CD4-positive, alpha-beta T cell (primary cell): ENCODE measurements around the gene ELAVL1. TPM values are rescaled to one million over a fixed set of nuclear protein-coding genes. Genes with fewer than 3 reads are reported as not detected.

Experiments used
- ATAC-seq: fragments of 200-7000 bp; cut with Tn5 transposase; one replicate; pipeline ENCODE4 v1.10.0; 2022; ENCODE audit warnings: mild to moderate bottlenecking; ENCODE audit not compliant: poor library complexity
- CTCF ChIA-PET: fragments of 350-600 bp; sonication (Branson Sonifier 250); formaldehyde crosslinking; loops from one replicate; lab custom pipeline; 2021; ENCODE audit warnings: antibody characterized with exemption, inconsistent platforms; lab: Charles Lee
- POLR2A ChIA-PET: fragments of 350-600 bp; sonication (Branson Sonifier 250); formaldehyde crosslinking; loops from one replicate; lab custom pipeline; 2021; ENCODE audit warnings: antibody characterized with exemption, inconsistent platforms; lab: Charles Lee
- DNase-seq, 14 experiments: peaks; one replicate each; pipeline ENCODE4 v3.0.0-alpha.2; 2013 to 2020; ENCODE audit warnings: mixed read lengths in 2 of 14
- H3K27ac ChIP-seq, 2 donors: one replicate each; pipeline versions ENCODE4 v1.5.1 to v1.7.0; 2013; ENCODE audit warnings: low read length in 2 of 2, low read depth in 1 of 2, mild to moderate bottlenecking in 1 of 2
- H3K27me3 ChIP-seq, 2 experiments: 1 replicate in 1 of 2; 2 replicates in 1 of 2; pipeline versions ENCODE4 v1.6.1 to v1.7.0; 2013; ENCODE audit warnings: low read length in 2 of 2, control low read depth in 1 of 2, mild to moderate bottlenecking in 1 of 2, moderate library complexity in 1 of 2; ENCODE audit not compliant: insufficient read depth in 2 of 2, control insufficient read depth in 1 of 2
- H3K36me3 ChIP-seq: one replicate; pipeline ENCODE4 v1.6.1; 2013; ENCODE audit warnings: low read length, control low read depth; ENCODE audit not compliant: insufficient read depth
- H3K4me1 ChIP-seq: one replicate; pipeline ENCODE4 v1.6.1; 2013; ENCODE audit warnings: low read length, control low read depth; ENCODE audit not compliant: insufficient read depth
- H3K4me3 ChIP-seq: one replicate; pipeline ENCODE4 v1.5.1; 2013; ENCODE audit warnings: mild to moderate bottlenecking, low read length, moderate library complexity
- H3K9me3 ChIP-seq, 2 experiments: 1 replicate in 1 of 2; 2 replicates in 1 of 2; pipeline versions ENCODE4 v1.6.1 to v1.7.0; 2013; ENCODE audit warnings: low read length in 2 of 2, mild to moderate bottlenecking in 2 of 2, control low read depth in 1 of 2, moderate library complexity in 1 of 2; ENCODE audit not compliant: control insufficient read depth in 1 of 2, insufficient read depth in 1 of 2
- H3K27ac Mint-ChIP-seq: one replicate; pipeline ENCODE4 v1.8.0; 2020; ENCODE audit warnings: mixed read lengths
- H3K27me3 Mint-ChIP-seq: one replicate; pipeline ENCODE4 v1.8.0; 2021; ENCODE audit warnings: mixed read lengths
- H3K36me3 Mint-ChIP-seq: one replicate; pipeline ENCODE4 v1.8.0; 2021; ENCODE audit warnings: low read depth, mixed read lengths
- H3K4me1 Mint-ChIP-seq: one replicate; pipeline ENCODE4 v1.8.0; 2021; ENCODE audit warnings: low read depth, mixed read lengths
- H3K4me3 Mint-ChIP-seq: one replicate; pipeline ENCODE4 v1.8.0; 2020; ENCODE audit warnings: mild to moderate bottlenecking, mixed read lengths
- H3K9me3 Mint-ChIP-seq: one replicate; pipeline ENCODE4 v1.8.0; 2020; ENCODE audit warnings: mixed read lengths
- intact Hi-C, 2 experiments: fragments of 100-400 bp; cut with DNase I in 1 of 2; cut with micrococcal nuclease in 1 of 2; formaldehyde crosslinking; loops; one replicate each; pipeline versions ENCODE4 v1.15.1 to v1.9.0; 2023 to 2025; cut with DNase I, micrococcal nuclease
- total RNA-seq, 174 experiments: library from RNA in 2 of 174; stranded (reverse) in 2 of 174; gene quantifications; one replicate each; pipeline ENCODE4 v1.2.3 and lab custom pipeline; 2021 to 2026
- TF ChIP-seq, protein P1 (sequence below): fragments of 200-600 bp; IDR thresholded peaks from one replicate; pipeline ENCODE4 v1.8.0; 2022; ENCODE audit warnings: antibody characterized with exemption, mild to moderate bottlenecking

ELAVL1 gene
- total RNA-seq, 2 experiments from 2014 or later, result 17.1 to 20.8 TPM

DNA sequence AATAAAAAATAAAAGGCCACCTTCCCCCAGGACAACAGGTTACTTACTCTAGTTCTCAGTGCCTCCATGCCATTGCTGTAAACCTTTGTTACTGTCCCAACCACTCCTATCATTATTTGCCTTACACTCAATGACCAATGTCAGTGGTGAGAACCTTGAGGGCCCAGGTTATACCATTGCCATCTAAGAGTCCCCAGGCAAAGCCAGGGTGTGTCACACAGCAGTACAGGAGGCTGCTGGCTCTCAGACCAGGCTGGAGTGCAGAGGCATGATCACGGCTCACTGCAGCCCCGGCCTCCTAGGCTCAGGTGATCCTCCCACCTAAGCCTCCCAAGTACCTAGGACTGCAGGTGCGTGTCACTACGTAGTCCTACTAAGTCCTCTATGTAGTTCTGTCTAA, 6.1 kb downstream of the ELAVL1 start:
- Histone ChIP-seq H3K4me3 (no peak overlapping the region), H3K9me3 (no peaks in the 10 kb centered on the region), H3K4me1 (peaks cover 57% of the 10 kb centered on the region), H3K27ac (no peak overlapping the region), H3K36me3 (peaks cover 4% of the 10 kb centered on the region), H3K27me3 (no peaks in the 10 kb centered on the region)
- no peak for ATAC-seq
- DNase-seq, result no peak
- Mint-ChIP-seq H3K27me3 (no peaks in the 10 kb centered on the region), H3K9me3 (no peaks in the 10 kb centered on the region), H3K27ac (no peak overlapping the region), H3K36me3 (peaks cover 8% of the 10 kb centered on the region), H3K4me3 (no peak overlapping the region), H3K4me1 (peaks cover 70% of the 10 kb centered on the region)
- ChIA-PET POLR2A (no interaction called here), CTCF (no interaction called here)
- intact Hi-C loops, result no loop called here
- TF ChIP-seq, protein P1, sequence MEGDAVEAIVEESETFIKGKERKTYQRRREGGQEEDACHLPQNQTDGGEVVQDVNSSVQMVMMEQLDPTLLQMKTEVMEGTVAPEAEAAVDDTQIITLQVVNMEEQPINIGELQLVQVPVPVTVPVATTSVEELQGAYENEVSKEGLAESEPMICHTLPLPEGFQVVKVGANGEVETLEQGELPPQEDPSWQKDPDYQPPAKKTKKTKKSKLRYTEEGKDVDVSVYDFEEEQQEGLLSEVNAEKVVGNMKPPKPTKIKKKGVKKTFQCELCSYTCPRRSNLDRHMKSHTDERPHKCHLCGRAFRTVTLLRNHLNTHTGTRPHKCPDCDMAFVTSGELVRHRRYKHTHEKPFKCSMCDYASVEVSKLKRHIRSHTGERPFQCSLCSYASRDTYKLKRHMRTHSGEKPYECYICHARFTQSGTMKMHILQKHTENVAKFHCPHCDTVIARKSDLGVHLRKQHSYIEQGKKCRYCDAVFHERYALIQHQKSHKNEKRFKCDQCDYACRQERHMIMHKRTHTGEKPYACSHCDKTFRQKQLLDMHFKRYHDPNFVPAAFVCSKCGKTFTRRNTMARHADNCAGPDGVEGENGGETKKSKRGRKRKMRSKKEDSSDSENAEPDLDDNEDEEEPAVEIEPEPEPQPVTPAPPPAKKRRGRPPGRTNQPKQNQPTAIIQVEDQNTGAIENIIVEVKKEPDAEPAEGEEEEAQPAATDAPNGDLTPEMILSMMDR, result no peak

GRCh38 chr19:7997809-7998480, 7.5 kb downstream of the ELAVL1 start:
- intact Hi-C loops, result no loop called here
- Mint-ChIP-seq H3K9me3 (no peaks in the 10 kb centered on the region), H3K27ac (no peak overlapping the region), H3K36me3 (peaks cover 16% of the 10 kb centered on the region), H3K27me3 (no peaks in the 10 kb centered on the region), H3K4me3 (no peak overlapping the region), H3K4me1 (peaks cover 70% of the 10 kb centered on the region)
- CTCF ChIA-PET, result interaction anchor here (1.0 kb wide), 1 partner anchor 54 kb away, joined by 3 read pairs; no protein-coding TSS in a partner anchor
- Histone ChIP-seq H3K36me3 (peaks cover 8% of the 10 kb centered on the region), H3K27ac (no peak overlapping the region), H3K4me1 (peaks cover 49% of the 10 kb centered on the region), H3K27me3 (no peaks in the 10 kb centered on the region), H3K9me3 (no peaks in the 10 kb centered on the region), H3K4me3 (no peak overlapping the region)
- POLR2A ChIA-PET, result no interaction called here
- TF ChIP-seq, protein P1, result no peak
- DNase-seq (peak in 1 of 14 experiments; percentile 0), ATAC-seq (no peak)

GRCh38 chr19:7996883-7997282, 8.6 kb downstream of the ELAVL1 start:
- no peaks in the 10 kb centered on the region for H3K27me3 Mint-ChIP-seq
- ATAC-seq, result no peak
- peaks cover 60% of the 10 kb centered on the region for H3K4me1 Mint-ChIP-seq
- DNase-seq, result no peak
- Histone ChIP-seq H3K9me3 (no peaks in the 10 kb centered on the region), H3K27ac (no peak overlapping the region), H3K36me3 (peaks cover 14% of the 10 kb centered on the region), H3K27me3 (no peaks in the 10 kb centered on the region), H3K4me3 (no peak overlapping the region), H3K4me1 (peaks cover 38% of the 10 kb centered on the region)
- TF ChIP-seq, protein P1, result no peak
- H3K9me3 Mint-ChIP-seq, result no peaks in the 10 kb centered on the region
- intact Hi-C loops, result no loop called here
- no peak overlapping the region for H3K27ac Mint-ChIP-seq
- H3K4me3 Mint-ChIP-seq, result no peak overlapping the region
- peaks cover 22% of the 10 kb centered on the region for H3K36me3 Mint-ChIP-seq
- ChIA-PET POLR2A (no interaction called here), CTCF (no interaction called here)
